ENCODE data around the gene WFDC12.
"Not testable (repeated sequence)": the region's sequence is repeated elsewhere in the genome, so short reads cannot be mapped to it uniquely, and the experiment has no call there.

WFDC12 gene, protein sequence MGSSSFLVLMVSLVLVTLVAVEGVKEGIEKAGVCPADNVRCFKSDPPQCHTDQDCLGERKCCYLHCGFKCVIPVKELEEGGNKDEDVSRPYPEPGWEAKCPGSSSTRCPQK

GRCh38 chr20:45124365-45124764 lies at the start of gene WFDC12:
Gene WFDC12 (minus strand): TSS chr20:45124465. CDS start chr20:45124447, 18 bp downstream.
- DNase-seq (ENCODE audit: extremely low read depth in 1 of 2, low read depth in 1 of 2): no peak

- DNase-seq (ENCODE audit: extremely low read depth in 1 of 2, low read depth in 1 of 2): no peak
Measured at GRCh38 chr20:45173522-45173921, 49.3 kb upstream of the WFDC12 start.

- DNase-seq (ENCODE audit: extremely low read depth in 1 of 2, low read depth in 1 of 2): no peak
Measured at GRCh38 chr20:45164906-45165305, 40.6 kb upstream of the WFDC12 start.

- DNase-seq (ENCODE audit: extremely low read depth in 1 of 2, low read depth in 1 of 2): no peak
Measured at GRCh38 chr20:45163083-45163803, 39.0 kb upstream of the WFDC12 start.

- no peak for DNase-seq (ENCODE audit: extremely low read depth in 1 of 2, low read depth in 1 of 2)
Measured at GRCh38 chr20:45157962-45158361, 33.7 kb upstream of the WFDC12 start.

- no peak for DNase-seq (ENCODE audit: extremely low read depth in 1 of 2, low read depth in 1 of 2)
Measured at GRCh38 chr20:45156713-45157112, 32.4 kb upstream of the WFDC12 start.

DNA sequence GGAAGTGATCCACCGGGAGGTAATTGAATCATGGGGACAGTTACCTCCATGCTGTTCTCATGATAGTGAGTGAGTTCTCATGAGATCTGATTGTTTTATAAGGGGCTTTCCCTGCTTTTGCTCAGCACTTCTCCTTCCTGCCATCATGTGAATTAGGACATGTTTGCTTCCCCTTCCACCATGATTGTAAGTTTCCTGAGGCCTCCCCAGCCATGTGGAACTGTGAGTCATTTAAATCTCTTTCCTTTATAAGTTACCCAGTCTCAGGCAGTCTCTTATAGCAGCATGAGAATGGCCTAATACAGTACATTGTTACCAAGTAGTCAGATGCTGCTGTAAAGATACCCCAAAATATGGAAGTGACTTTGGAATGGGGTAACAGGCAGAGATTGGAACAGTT lies 30.5 kb upstream of the WFDC12 start:
- DNase-seq (ENCODE audit: extremely low read depth in 1 of 2, low read depth in 1 of 2): not testable (repeated sequence)

GRCh38 chr20:45154183-45154582 lies 29.9 kb upstream of the WFDC12 start:
- DNase-seq (ENCODE audit: extremely low read depth in 1 of 2, low read depth in 1 of 2): no peak

DNA sequence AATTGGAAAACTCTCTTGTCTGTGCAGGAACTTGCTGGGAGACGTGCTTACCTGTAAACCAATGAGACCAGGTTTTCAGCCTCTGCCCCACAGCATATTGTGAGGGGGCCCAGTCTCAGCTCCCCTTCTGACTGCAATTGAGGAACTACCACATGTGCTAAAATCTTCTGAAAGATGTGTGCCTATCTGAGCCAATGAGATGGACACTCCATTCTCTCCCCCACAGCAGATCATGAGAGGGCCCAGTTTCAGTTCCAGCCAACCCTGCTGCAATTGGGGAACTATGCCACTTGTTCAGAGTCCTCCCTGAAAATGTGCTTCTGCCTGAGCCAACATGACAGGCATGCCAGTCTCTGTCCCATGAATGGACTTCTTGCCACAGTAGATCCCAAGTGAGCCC lies 29.5 kb upstream of the WFDC12 start:
- DNase-seq (ENCODE audit: extremely low read depth in 1 of 2, low read depth in 1 of 2): no peak

GRCh38 chr20:45153147-45153546 lies 28.9 kb upstream of the WFDC12 start:
- no peak for DNase-seq (ENCODE audit: extremely low read depth in 1 of 2, low read depth in 1 of 2)

DNA sequence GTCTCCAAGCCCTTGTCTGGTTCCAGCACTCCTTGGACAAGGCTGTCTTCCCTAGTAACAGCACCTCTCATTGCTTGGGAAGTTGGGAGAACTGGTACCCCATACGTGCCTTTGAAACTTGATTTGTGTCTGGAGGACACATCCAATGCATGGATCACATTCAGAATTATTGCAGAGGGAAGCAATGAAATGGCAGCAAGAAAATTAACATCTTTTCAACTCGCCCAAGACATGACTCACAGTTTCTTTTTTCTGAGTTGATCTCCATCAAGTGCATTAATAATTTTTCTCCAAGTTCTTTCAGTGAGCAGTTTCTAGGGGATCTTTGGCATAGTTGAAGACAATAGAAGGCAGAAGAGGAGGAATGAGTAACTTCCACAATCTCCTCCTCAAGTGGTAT lies 28.1 kb upstream of the WFDC12 start:
- DNase-seq (ENCODE audit: extremely low read depth in 1 of 2, low read depth in 1 of 2): no peak

GRCh38 chr20:45149062-45149461 lies 24.8 kb upstream of the WFDC12 start:
- DNase-seq (ENCODE audit: extremely low read depth in 1 of 2, low read depth in 1 of 2): no peak

GRCh38 chr20:45140836-45141235 lies 16.6 kb upstream of the WFDC12 start:
- no peak for DNase-seq (ENCODE audit: extremely low read depth in 1 of 2, low read depth in 1 of 2)

DNA sequence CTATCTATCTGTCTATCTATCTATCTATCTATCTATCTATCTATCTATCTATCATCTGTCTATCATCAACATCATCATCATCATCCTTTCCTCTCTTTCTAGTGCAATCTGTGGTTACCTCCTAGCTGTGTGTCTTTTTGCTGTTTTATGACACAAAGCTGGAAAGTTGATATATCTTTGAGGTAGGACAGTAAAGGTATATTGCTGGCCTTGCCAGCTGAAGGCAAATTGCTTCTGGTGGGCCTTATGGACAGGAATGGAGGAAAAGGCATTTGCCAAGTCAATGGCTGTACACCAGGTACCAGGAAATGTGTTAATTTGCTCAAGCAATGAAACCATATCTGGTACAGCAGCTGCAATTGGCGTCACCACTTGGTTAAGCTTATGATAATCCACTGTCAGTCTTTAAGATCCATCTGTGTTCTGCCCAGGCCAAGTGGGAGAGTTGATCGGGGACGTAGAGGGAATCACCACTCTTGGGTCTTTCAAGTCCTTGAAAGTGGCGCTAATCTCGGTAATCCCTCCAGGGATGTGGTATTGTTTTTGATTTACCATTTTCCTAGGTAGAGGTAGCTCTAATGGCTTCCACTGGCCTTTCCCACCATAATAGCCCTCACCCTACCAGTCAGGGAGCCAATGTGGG lies 15.6 kb upstream of the WFDC12 start:
- DNase-seq (ENCODE audit: extremely low read depth in 1 of 2, low read depth in 1 of 2): not testable (repeated sequence)

DNA sequence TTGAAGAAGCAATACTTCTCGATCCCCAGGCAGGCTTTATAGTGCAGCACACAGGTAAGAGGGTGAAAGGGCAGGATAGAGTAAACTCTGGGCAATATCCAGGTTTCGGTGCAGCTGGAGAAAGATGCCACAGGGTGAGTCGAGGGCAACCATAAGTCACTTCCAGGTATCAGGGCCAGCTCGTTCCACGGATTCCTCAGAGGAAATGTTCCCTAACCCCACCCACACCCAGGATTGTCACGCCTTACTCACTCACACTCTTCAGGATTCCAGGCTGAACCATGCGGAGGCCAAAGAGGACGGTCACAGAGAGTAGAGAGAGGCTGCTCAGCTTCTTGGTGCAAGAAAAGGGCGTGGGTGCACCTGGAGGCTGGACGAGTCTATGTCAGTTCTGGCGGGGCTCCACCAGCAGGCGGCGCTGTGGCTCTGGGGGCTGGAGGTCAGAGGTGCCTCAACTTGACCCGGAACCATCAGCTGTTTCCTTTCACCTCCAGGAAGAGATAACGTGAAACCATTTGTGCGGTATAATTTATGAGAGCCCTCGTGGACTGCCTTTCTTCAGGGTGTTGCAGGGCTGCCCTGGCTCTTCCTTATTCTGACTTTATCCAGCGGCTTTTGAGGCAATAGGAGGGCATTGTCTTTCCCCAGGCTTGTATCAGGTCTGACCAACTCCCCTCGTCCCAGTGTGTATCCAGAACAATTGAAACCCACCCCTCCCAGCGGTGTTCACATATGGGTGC lies 14.5 kb upstream of the WFDC12 start:
- DNase-seq (ENCODE audit: extremely low read depth in 1 of 2, low read depth in 1 of 2): peak; percentile 41 to 71

GRCh38 chr20:45136911-45137310 lies 12.6 kb upstream of the WFDC12 start:
- DNase-seq (ENCODE audit: extremely low read depth in 1 of 2, low read depth in 1 of 2): no peak

DNA sequence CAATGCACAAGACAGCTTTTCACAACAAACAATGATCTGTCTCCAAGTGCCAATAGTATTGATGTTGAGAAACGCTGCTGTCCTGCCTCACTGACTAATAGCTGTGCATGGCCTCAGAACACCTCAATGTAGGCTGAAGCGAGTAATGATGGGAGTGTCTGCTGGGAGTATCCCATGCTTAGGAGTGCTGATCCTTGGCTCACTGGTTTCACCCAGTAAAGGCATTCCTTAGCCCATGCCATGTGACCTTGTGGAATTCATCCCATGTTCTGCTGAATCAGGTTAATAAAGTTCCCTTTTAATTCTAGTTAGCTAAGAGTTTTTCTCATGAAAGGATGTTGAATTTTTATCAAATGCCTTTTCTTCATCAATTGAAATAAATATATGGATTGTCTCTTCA lies 3.8 kb upstream of the WFDC12 start:
- no peak for DNase-seq (ENCODE audit: extremely low read depth in 1 of 2, low read depth in 1 of 2)

DNA sequence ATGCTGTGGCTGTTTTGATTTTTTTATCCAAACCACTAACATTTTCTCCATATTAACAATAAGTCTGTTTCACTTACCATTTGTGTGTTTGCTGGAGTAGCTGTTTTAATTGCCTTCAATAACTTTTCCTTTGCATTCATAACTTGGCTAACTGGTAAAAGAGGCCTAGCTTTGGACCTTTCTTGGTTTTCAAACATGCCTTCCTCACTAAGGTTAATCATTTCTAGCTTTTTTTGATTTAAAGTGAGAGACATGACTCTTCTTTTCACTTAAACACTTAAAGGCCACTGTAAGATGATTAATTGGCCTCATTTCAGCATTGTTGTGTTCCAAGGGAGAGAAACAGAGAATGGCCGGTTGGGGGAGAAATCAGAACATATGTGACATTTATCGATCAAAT lies 2.9 kb downstream of the WFDC12 start:
- DNase-seq (ENCODE audit: extremely low read depth in 1 of 2, low read depth in 1 of 2): no peak

GRCh38 chr20:45119556-45120266 lies 4.6 kb downstream of the WFDC12 start:
- no peak for DNase-seq (ENCODE audit: extremely low read depth in 1 of 2, low read depth in 1 of 2)

- DNase-seq (ENCODE audit: extremely low read depth in 1 of 2, low read depth in 1 of 2): no peak
Measured at GRCh38 chr20:45118028-45118427, 6.2 kb downstream of the WFDC12 start.

GRCh38 chr20:45117581-45117980 lies 6.7 kb downstream of the WFDC12 start:
- no peak for DNase-seq (ENCODE audit: extremely low read depth in 1 of 2, low read depth in 1 of 2)

Measured in stimulated activated CD8-positive, alpha-beta memory T cell treated with anti-CD3 and anti-CD28 coated beads, Interleukin-7, amount 100 ng/mL, for 48 hours (primary cell).